HepG2 (cell line): Measurements from ENCODE around the gene ZC3H7B. TPM values are rescaled to one million over a fixed set of nuclear protein-coding genes. Genes with fewer than 3 reads are reported as not detected.

Experiments used
- GATAD2A ChIP-seq: IDR thresholded peaks from 2 replicates; pipeline ENCODE4 v1.6.1; 2016
- HMGA1 ChIP-seq: sonication (generic); formaldehyde crosslinking; conservative IDR thresholded peaks from 2 replicates; pipeline ENCODE4 v1.4.0; 2020; ENCODE audit warnings: missing genetic modification reagents
- HNF4G ChIP-seq, 2 experiments: sonication (generic) in 1 of 2; formaldehyde crosslinking in 1 of 2; IDR thresholded peaks; 2 replicates each; pipeline versions ENCODE4 v1.4.0 to v1.6.1; 2011 to 2020; ENCODE audit warnings: borderline replicate concordance in 2 of 2, low read depth in 2 of 2, mild to moderate bottlenecking in 2 of 2, low read length in 1 of 2, missing genetic modification reagents in 1 of 2, moderate library complexity in 1 of 2
- KMT2B ChIP-seq: IDR thresholded peaks from 2 replicates; pipeline ENCODE4 v1.6.1; 2016; ENCODE audit warnings: missing genetic modification reagents, missing compliant biosample characterization
- MEF2D ChIP-seq: sonication (generic); formaldehyde crosslinking; IDR thresholded peaks from 2 replicates; pipeline ENCODE4 v1.5.1; 2020; ENCODE audit warnings: mild to moderate bottlenecking, missing genetic modification reagents
- MTF2 ChIP-seq: sonication (generic); formaldehyde crosslinking; IDR thresholded peaks from 2 replicates; pipeline ENCODE4 v1.5.0; 2020; ENCODE audit warnings: missing genetic modification reagents, borderline replicate concordance
- NFE2 ChIP-seq: sonication (generic); formaldehyde crosslinking; IDR thresholded peaks from 2 replicates; pipeline ENCODE4 v1.4.0; 2020; ENCODE audit warnings: missing genetic modification reagents
- PHB2 ChIP-seq: fragments of 450-650 bp; IDR thresholded peaks from 2 replicates; pipeline ENCODE4 v1.6.1; 2018; ENCODE audit not compliant: partially characterized antibody
- PPARG ChIP-seq: conservative IDR thresholded peaks from 2 replicates; pipeline ENCODE4 v1.6.1; 2016; ENCODE audit warnings: missing biosample characterization, missing genetic modification reagents
- PRPF4 ChIP-seq: fragments of 200-400 bp; formaldehyde crosslinking; IDR thresholded peaks from 2 replicates; pipeline ENCODE4 v1.6.1; 2016; ENCODE audit warnings: low read length, low read depth; ENCODE audit not compliant: poor library complexity, severe bottlenecking
- SALL1 ChIP-seq: sonication (generic); formaldehyde crosslinking; IDR thresholded peaks from 2 replicates; pipeline ENCODE4 v1.8.0; 2022; ENCODE audit warnings: mild to moderate bottlenecking, missing genetic modification reagents
- SMAD9 ChIP-seq: sonication (generic); formaldehyde crosslinking; IDR thresholded peaks from 2 replicates; pipeline ENCODE4 v1.5.1; 2020; ENCODE audit warnings: mild to moderate bottlenecking, missing genetic modification reagents
- TBX2 ChIP-seq: sonication (generic); formaldehyde crosslinking; IDR thresholded peaks from 2 replicates; pipeline ENCODE4 v1.5.0; 2020; ENCODE audit warnings: missing genetic modification reagents, mild to moderate bottlenecking, borderline replicate concordance
- YEATS4 ChIP-seq: sonication (generic); formaldehyde crosslinking; IDR thresholded peaks from 2 replicates; pipeline ENCODE4 v1.4.0; 2020; ENCODE audit warnings: missing genetic modification reagents, borderline replicate concordance
- ZBTB38 ChIP-seq: sonication (generic); formaldehyde crosslinking; IDR thresholded peaks from 2 replicates; pipeline ENCODE4 v1.5.1; 2020; ENCODE audit warnings: mild to moderate bottlenecking, missing genetic modification reagents
- ZFX ChIP-seq: sonication (generic); formaldehyde crosslinking; IDR thresholded peaks from 2 replicates; pipeline ENCODE4 v1.4.0; 2020; ENCODE audit warnings: mild to moderate bottlenecking, low read depth, missing genetic modification reagents, moderate library complexity
- ZNF232 ChIP-seq: sonication (generic); formaldehyde crosslinking; IDR thresholded peaks from 2 replicates; pipeline ENCODE4 v1.4.0; 2020; ENCODE audit warnings: missing genetic modification reagents, borderline replicate concordance
- ZNF235 ChIP-seq: sonication (generic); formaldehyde crosslinking; IDR thresholded peaks from 2 replicates; pipeline ENCODE4 v1.8.1; 2023; ENCODE audit warnings: mild to moderate bottlenecking, missing genetic modification reagents, borderline replicate concordance
- ZNF331 ChIP-seq: sonication (generic); formaldehyde crosslinking; IDR thresholded peaks from 2 replicates; pipeline ENCODE4 v1.4.0; 2020; ENCODE audit warnings: missing genetic modification reagents
- ZNF44 ChIP-seq: sonication (generic); formaldehyde crosslinking; IDR thresholded peaks from 2 replicates; pipeline ENCODE4 v1.5.1; 2020; ENCODE audit warnings: mild to moderate bottlenecking, missing genetic modification reagents
- ZNF747 ChIP-seq: sonication (generic); formaldehyde crosslinking; IDR thresholded peaks from 2 replicates; pipeline ENCODE4 v1.8.1; 2023; ENCODE audit warnings: missing genetic modification reagents, mild to moderate bottlenecking, borderline replicate concordance
- ZNF790 ChIP-seq: sonication (generic); formaldehyde crosslinking; IDR thresholded peaks from 2 replicates; pipeline ENCODE4 v1.8.0; 2022; ENCODE audit warnings: missing genetic modification reagents, mild to moderate bottlenecking, borderline replicate concordance
- polyA plus RNA-seq, 8 experiments: library from polyadenylated mRNA; depleted of rRNA in 3 of 8; stranded (reverse) in 7 of 8; unstranded in 1 of 8; fragments of >200 nt; fragmentation: Illumina TruSeq in 4 of 8; extraction: Trizol in 4 of 8; gene quantifications; 2 replicates each; pipeline versions ENCODE4 v1.2.1 to v1.2.3, GENCODE V29; 2011 to 2016; ENCODE audit warnings: low read depth in 4 of 8, missing spikeins in 1 of 8, mixed read lengths in 1 of 8; ENCODE audit not compliant: insufficient read depth in 1 of 8
- total RNA-seq, 5 experiments: library from RNA; depleted of rRNA; stranded (reverse); fragments of >200 nt; fragmentation: Illumina TruSeq; extraction: Trizol; gene quantifications; 2 replicates each; pipeline ENCODE4 v1.2.3, GENCODE V29; 2016; ENCODE audit warnings: low read depth in 1 of 5
- TF ChIP-seq, protein P1 (sequence below): IDR thresholded peaks from 2 replicates; pipeline ENCODE4 v1.6.1; 2016; ENCODE audit warnings: low read depth, borderline replicate concordance
- TF ChIP-seq, protein P2 (sequence below): IDR thresholded peaks from 2 replicates; pipeline ENCODE4 v1.6.1; 2012; ENCODE audit warnings: inconsistent platforms
- TF ChIP-seq, protein P3 (sequence below): sonication (generic); formaldehyde crosslinking; IDR thresholded peaks from 2 replicates; pipeline ENCODE4 v1.4.0; 2020; ENCODE audit warnings: missing genetic modification reagents

Gene ZC3H7B
- total and polyA plus RNA-seq, 2 of the 13 experiments (the other 11 are each of a cell fraction or from before 2014, with no cell fraction given): 26.4 to 37.2 TPM

DNA sequence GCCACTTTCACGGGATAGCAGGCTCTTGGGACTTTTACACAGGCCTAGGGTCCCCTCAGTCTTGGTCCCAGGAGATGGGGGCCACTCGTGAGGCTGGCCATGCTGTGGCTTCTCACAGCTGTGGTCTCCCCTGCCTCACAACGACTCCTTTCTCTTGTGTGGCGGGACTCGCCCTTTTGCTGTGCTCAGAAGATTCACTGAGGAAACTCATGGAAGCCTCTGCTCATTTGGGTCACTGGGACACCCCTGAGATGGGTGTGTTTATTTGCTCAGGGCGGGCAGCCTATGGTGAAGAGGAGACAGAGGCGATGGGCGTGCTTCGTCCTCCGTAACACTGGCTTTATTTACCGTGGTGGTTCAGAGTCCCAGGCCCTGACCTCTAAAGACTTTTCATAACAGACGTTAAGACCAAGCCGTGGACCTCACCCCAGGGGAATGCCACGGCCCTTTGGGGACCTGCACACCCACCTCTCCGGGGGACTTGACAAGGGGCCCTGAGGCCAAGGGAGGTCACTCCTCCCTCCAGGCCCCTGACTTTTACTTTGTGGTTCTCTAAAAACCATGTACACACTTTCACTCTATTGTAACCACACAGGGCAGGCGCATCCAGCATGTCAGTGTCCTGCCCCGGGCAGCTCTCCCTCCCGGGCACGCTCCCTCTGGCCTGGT lies 96.0 kb downstream of the ZC3H7B start (continued):
- TF ChIP-seq YEATS4: peak; percentile 70
- no peak for TF ChIP-seq ZNF235 (CRISPR knock-in tag)
- no peak for TF ChIP-seq SMAD9 (CRISPR knock-in tag)
- no peak for TF ChIP-seq ZNF232
- peak; percentile 33; the same call in 1 of the 2 replicates for TF ChIP-seq ZNF331
- TF ChIP-seq ZNF44 (CRISPR knock-in tag): 0 out of 2 replicates have a peak, but pooled peaks have one; percentile 46
- peak; percentile 65; the same call in 1 of the 2 replicates for TF ChIP-seq PPARG (CRISPR knock-in tag)
- no peak for TF ChIP-seq PHB2
- peak; percentile 82 for TF ChIP-seq HNF4G (IDR thresholded peaks at IDR 0.05; ENCODE audit: borderline replicate concordance, low read depth, low read length)
- peak; percentile 90 for TF ChIP-seq HNF4G (CRISPR knock-in tag; IDR thresholded peaks at IDR 0.05; ENCODE audit: borderline replicate concordance, low read depth)
- peak; percentile 78; the same call in 1 of the 2 replicates for TF ChIP-seq MEF2D (CRISPR knock-in tag)
- peak; percentile 80; the same call in 1 of the 2 replicates for TF ChIP-seq GATAD2A (CRISPR knock-in tag)
- peak; percentile 73 for TF ChIP-seq ZFX (CRISPR knock-in tag)
- no peak for TF ChIP-seq ZNF790 (CRISPR knock-in tag)
- peak; percentile 58; the same call in 1 of the 2 replicates for TF ChIP-seq ZNF747 (CRISPR knock-in tag)
- no peak for TF ChIP-seq KMT2B (CRISPR knock-in tag)
- TF ChIP-seq, protein P1, sequence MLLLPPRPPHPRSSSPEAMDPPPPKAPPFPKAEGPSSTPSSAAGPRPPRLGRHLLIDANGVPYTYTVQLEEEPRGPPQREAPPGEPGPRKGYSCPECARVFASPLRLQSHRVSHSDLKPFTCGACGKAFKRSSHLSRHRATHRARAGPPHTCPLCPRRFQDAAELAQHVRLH: peak; percentile 58; the same call in 1 of the 2 replicates
- no peak for TF ChIP-seq NFE2 (CRISPR knock-in tag)
- no peak for TF ChIP-seq ZBTB38 (CRISPR knock-in tag)
- no peak for TF ChIP-seq HMGA1 (CRISPR knock-in tag)
- TF ChIP-seq SALL1 (CRISPR knock-in tag): peak; percentile 82
- no peak for TF ChIP-seq PRPF4
- no peak for TF ChIP-seq MTF2 (CRISPR knock-in tag)
- TF ChIP-seq TBX2 (CRISPR knock-in tag): peak; percentile 73
- TF ChIP-seq, protein P2, sequence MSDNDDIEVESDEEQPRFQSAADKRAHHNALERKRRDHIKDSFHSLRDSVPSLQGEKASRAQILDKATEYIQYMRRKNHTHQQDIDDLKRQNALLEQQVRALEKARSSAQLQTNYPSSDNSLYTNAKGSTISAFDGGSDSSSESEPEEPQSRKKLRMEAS: peak; percentile 53
- TF ChIP-seq, protein P3, sequence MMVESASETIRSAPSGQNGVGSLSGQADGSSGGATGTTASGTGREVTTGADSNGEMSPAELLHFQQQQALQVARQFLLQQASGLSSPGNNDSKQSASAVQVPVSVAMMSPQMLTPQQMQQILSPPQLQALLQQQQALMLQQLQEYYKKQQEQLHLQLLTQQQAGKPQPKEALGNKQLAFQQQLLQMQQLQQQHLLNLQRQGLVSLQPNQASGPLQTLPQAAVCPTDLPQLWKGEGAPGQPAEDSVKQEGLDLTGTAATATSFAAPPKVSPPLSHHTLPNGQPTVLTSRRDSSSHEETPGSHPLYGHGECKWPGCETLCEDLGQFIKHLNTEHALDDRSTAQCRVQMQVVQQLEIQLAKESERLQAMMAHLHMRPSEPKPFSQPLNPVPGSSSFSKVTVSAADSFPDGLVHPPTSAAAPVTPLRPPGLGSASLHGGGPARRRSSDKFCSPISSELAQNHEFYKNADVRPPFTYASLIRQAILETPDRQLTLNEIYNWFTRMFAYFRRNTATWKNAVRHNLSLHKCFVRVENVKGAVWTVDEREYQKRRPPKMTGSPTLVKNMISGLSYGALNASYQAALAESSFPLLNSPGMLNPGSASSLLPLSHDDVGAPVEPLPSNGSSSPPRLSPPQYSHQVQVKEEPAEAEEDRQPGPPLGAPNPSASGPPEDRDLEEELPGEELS: peak; percentile 74
